A549 (cell line): ENCODE data around the gene VBP1.

ENCODE experiments used
- CEBPB ChIP-seq, 2 experiments: fragments of >200 bp in 1 of 2; sonication (Bioruptor Twin) in 1 of 2; formaldehyde crosslinking in 1 of 2; IDR thresholded peaks; 2 replicates each; pipeline ENCODE4 v1.6.1; 2012 to 2016
- HOXB13 ChIP-seq: fragments of 250-450 bp; sonication (Bioruptor Pico); IDR thresholded peaks from 2 replicates; pipeline ENCODE4 v1.5.0; 2020; ENCODE audit warnings: low read depth, mild to moderate bottlenecking, moderate library complexity
- JUN ChIP-seq, 2 experiments: fragments of >200 bp; sonication (Bioruptor Twin); formaldehyde crosslinking; IDR thresholded peaks; 2 replicates in 1 of 2; 3 replicates in 1 of 2; pipeline ENCODE4 v1.6.1; 2016 to 2017
- JUNB ChIP-seq: fragments of >200 bp; sonication (Bioruptor Twin); formaldehyde crosslinking; IDR thresholded peaks from 2 replicates; pipeline ENCODE4 v1.6.1; 2016
- MAZ ChIP-seq: fragments of 150-350 bp; IDR thresholded peaks from 2 replicates; pipeline ENCODE4 v1.6.1; 2014; ENCODE audit warnings: antibody characterized with exemption, low read depth, low read length, borderline replicate concordance
- POLR2A ChIP-seq: IDR thresholded peaks from 2 replicates; pipeline ENCODE4 v1.6.1; 2012; ENCODE audit warnings: mild to moderate bottlenecking, low read length
- RFX5 ChIP-seq: fragments of 450-650 bp; IDR thresholded peaks from 2 replicates; pipeline ENCODE4 v1.7.1; 2014; ENCODE audit warnings: antibody characterized with exemption, mild to moderate bottlenecking, moderate library complexity
- ZNF302 ChIP-seq: fragments of 250-450 bp; sonication (Bioruptor Pico); IDR thresholded peaks from 2 replicates; pipeline ENCODE4 v1.9.0; 2021; ENCODE audit warnings: inconsistent platforms, mild to moderate bottlenecking, moderate library complexity
- TF ChIP-seq, protein P1 (sequence below): fragments of >200 bp; sonication (Bioruptor Twin); formaldehyde crosslinking; IDR thresholded peaks from 3 replicates; pipeline ENCODE4 v1.5.1; 2016
- TF ChIP-seq, protein P2 (sequence below): fragments of 200-600 bp; sonication (generic); IDR thresholded peaks from 2 replicates; pipeline ENCODE4 v1.6.1; 2016; ENCODE audit warnings: antibody characterized with exemption, mild to moderate bottlenecking, moderate library complexity
- TF ChIP-seq, protein P3 (sequence below): fragments of 250-450 bp; sonication (Bioruptor Pico); IDR thresholded peaks from 2 replicates; pipeline ENCODE4 v1.5.0; 2021; ENCODE audit warnings: mild to moderate bottlenecking, moderate library complexity, borderline replicate concordance

DNA sequence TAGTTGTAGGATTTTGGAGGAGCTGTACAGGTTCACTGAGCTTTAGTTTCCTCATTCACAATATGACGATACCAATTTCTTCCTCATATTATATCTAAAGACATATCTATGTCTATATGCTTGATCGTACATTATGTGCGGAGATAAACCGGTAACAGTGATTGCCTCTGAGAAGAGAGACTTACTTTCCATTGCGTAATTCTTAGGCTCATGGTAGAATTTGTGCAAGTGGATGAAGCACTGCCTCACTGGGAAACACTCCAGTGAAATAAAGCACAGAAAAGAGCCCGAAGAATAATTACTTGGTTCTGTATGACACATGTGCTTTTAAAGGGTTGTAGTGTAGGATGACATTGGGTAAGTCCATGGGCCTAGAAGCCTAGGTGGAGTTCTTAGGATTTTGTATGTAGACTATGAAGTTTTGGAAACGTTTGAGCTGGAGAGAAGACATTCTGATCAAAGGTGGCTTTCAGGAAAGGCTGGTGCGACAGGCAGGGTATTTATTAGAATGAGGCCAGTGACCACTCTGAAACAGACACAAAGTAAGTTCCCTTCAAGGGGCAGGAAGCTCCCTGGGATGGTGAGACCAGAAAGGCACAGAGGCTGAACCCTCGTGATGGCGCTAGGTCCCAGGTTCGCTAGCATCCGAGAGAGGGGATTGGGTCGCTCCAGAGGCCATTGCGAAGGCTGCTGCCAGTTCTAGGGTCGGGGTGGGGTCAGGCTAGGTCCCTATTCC is 649 bp upstream of the VBP1 start:
- TF ChIP-seq CEBPB (IDR thresholded peaks at IDR 0.05) (peak; percentile 57 to 73; a peak in 3 of 4 replicates), JUN (IDR thresholded peaks at IDR 0.05) (no peak), ZNF302 (CRISPR knock-in tag) (no peak), JUNB (no peak), MAZ (no peak), RFX5 (no peak), POLR2A (no peak), HOXB13 (CRISPR knock-in tag) (no peak)
- TF ChIP-seq, protein P1, sequence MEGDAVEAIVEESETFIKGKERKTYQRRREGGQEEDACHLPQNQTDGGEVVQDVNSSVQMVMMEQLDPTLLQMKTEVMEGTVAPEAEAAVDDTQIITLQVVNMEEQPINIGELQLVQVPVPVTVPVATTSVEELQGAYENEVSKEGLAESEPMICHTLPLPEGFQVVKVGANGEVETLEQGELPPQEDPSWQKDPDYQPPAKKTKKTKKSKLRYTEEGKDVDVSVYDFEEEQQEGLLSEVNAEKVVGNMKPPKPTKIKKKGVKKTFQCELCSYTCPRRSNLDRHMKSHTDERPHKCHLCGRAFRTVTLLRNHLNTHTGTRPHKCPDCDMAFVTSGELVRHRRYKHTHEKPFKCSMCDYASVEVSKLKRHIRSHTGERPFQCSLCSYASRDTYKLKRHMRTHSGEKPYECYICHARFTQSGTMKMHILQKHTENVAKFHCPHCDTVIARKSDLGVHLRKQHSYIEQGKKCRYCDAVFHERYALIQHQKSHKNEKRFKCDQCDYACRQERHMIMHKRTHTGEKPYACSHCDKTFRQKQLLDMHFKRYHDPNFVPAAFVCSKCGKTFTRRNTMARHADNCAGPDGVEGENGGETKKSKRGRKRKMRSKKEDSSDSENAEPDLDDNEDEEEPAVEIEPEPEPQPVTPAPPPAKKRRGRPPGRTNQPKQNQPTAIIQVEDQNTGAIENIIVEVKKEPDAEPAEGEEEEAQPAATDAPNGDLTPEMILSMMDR, result no peak
- TF ChIP-seq, protein P2, sequence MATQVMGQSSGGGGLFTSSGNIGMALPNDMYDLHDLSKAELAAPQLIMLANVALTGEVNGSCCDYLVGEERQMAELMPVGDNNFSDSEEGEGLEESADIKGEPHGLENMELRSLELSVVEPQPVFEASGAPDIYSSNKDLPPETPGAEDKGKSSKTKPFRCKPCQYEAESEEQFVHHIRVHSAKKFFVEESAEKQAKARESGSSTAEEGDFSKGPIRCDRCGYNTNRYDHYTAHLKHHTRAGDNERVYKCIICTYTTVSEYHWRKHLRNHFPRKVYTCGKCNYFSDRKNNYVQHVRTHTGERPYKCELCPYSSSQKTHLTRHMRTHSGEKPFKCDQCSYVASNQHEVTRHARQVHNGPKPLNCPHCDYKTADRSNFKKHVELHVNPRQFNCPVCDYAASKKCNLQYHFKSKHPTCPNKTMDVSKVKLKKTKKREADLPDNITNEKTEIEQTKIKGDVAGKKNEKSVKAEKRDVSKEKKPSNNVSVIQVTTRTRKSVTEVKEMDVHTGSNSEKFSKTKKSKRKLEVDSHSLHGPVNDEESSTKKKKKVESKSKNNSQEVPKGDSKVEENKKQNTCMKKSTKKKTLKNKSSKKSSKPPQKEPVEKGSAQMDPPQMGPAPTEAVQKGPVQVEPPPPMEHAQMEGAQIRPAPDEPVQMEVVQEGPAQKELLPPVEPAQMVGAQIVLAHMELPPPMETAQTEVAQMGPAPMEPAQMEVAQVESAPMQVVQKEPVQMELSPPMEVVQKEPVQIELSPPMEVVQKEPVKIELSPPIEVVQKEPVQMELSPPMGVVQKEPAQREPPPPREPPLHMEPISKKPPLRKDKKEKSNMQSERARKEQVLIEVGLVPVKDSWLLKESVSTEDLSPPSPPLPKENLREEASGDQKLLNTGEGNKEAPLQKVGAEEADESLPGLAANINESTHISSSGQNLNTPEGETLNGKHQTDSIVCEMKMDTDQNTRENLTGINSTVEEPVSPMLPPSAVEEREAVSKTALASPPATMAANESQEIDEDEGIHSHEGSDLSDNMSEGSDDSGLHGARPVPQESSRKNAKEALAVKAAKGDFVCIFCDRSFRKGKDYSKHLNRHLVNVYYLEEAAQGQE, result no peak
- TF ChIP-seq, protein P3, sequence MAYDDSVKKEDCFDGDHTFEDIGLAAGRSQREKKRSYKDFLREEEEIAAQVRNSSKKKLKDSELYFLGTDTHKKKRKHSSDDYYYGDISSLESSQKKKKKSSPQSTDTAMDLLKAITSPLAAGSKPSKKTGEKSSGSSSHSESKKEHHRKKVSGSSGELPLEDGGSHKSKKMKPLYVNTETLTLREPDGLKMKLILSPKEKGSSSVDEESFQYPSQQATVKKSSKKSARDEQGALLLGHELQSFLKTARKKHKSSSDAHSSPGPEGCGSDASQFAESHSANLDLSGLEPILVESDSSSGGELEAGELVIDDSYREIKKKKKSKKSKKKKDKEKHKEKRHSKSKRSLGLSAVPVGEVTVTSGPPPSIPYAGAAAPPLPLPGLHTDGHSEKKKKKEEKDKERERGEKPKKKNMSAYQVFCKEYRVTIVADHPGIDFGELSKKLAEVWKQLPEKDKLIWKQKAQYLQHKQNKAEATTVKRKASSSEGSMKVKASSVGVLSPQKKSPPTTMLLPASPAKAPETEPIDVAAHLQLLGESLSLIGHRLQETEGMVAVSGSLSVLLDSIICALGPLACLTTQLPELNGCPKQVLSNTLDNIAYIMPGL, result no peak
